Natural killer cell (primary cell): Measurements from ENCODE around the gene DNM1. TPM values are rescaled to one million over a fixed set of nuclear protein-coding genes. Genes with fewer than 3 reads are reported as not detected.

Experiments
- ATAC-seq, 3 donors: fragments of 150-1000 bp in 2 of 3; fragments of 200-7000 bp in 1 of 3; cut with Tn5 transposase; 1 replicate in 1 of 3; 2 replicates in 2 of 3; pipeline ENCODE4 v1.10.0; 2021; ENCODE audit warnings: mild to moderate bottlenecking in 2 of 3, moderate library complexity in 2 of 3
- DNase-seq, 2 donors: peaks; one replicate each; pipeline versions ENCODE4 v3.0.0 to v3.0.0-alpha.2; 2013 to 2021; ENCODE audit warnings: mixed read lengths in 1 of 2
- H3K27ac ChIP-seq: one replicate; pipeline ENCODE4 v1.5.1; 2013; ENCODE audit warnings: mild to moderate bottlenecking, low read length
- H3K27me3 ChIP-seq: one replicate; pipeline ENCODE4 v1.6.1; 2013; ENCODE audit warnings: low read length; ENCODE audit not compliant: control insufficient read depth, insufficient read depth
- H3K36me3 ChIP-seq: one replicate; pipeline ENCODE4 v1.6.1; 2013; ENCODE audit warnings: low read length; ENCODE audit not compliant: control insufficient read depth, insufficient read depth
- H3K4me1 ChIP-seq: one replicate; pipeline ENCODE4 v1.6.1; 2013; ENCODE audit warnings: low read length; ENCODE audit not compliant: control insufficient read depth, insufficient read depth
- H3K4me3 ChIP-seq: one replicate; pipeline ENCODE4 v1.5.1; 2013; ENCODE audit warnings: low read length
- H3K9me3 ChIP-seq: one replicate; pipeline ENCODE4 v1.6.1; 2013; ENCODE audit warnings: low read length; ENCODE audit not compliant: control insufficient read depth, insufficient read depth
- H3K27ac Mint-ChIP-seq, 2 donors: one replicate each; pipeline ENCODE4 v1.8.0; 2022; ENCODE audit warnings: mild to moderate bottlenecking in 2 of 2, mixed read lengths in 2 of 2, moderate library complexity in 1 of 2
- H3K27me3 Mint-ChIP-seq, 2 donors: one replicate each; pipeline ENCODE4 v1.8.0; 2022; ENCODE audit warnings: low read depth in 2 of 2, mixed read lengths in 2 of 2
- H3K36me3 Mint-ChIP-seq: one replicate; pipeline ENCODE4 v1.8.0; 2022; ENCODE audit warnings: mixed read lengths
- H3K4me1 Mint-ChIP-seq, 2 donors: one replicate each; pipeline ENCODE4 v1.8.0; 2022; ENCODE audit warnings: mixed read lengths in 2 of 2
- H3K4me3 Mint-ChIP-seq: one replicate; pipeline ENCODE4 v1.8.0; 2022; ENCODE audit warnings: mild to moderate bottlenecking, moderate library complexity, mixed read lengths
- H3K9me3 Mint-ChIP-seq, 2 donors: one replicate each; pipeline ENCODE4 v1.8.0; 2022; ENCODE audit warnings: mixed read lengths in 2 of 2
- CTCF ChIP-seq: fragments of 200-600 bp; IDR thresholded peaks from one replicate; pipeline ENCODE4 v1.8.0; 2022; ENCODE audit warnings: antibody characterized with exemption
- whole genome bisulfite sequencing: methylation state at CpG from one replicate; pipeline ENCODE4 v1.1.7; 2013; ENCODE audit warnings: missing lambda C conversion rate; ENCODE audit not compliant: insufficient coverage; 5-methylcytosine and 5-hydroxymethylcytosine counted together
- intact Hi-C: fragments of 100-400 bp; cut with micrococcal nuclease; formaldehyde crosslinking; loops from one replicate; pipeline ENCODE4 v1.14.2; 2022
- total RNA-seq, 4 donors: library from RNA; stranded (reverse); fragments of 120-200 nt in 1 of 4; gene quantifications; one replicate each; pipeline versions ENCODE4 v1.2.3 to v1.2.4, GENCODE V29; 2013 to 2022

Gene DNM1
- total RNA-seq, 3 donors from 2014 or later (not counting 1 experiment from before 2014, with no cell fraction given) = 1.4 to 8.1 (median 2.6) TPM

DNA sequence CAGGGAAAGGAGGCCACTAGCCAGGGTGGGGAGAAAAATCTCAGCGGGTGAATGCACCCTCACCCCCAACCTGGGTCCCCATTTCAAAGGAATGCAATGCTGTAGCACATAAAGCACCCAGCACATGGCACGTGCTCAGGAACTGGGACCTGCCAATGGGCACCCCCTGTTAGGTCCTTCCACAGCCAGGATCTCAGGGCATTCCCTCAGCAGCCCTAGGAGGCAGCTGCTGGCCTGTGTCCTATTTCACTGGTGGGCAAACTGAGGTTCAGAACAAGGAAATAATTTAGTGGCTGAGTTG lies 8.8 kb downstream of the DNM1 start:
- no peaks in the 10 kb centered on the region for H3K9me3 Mint-ChIP-seq
- 89% methylated on average over 2 of the region's 2 CpGs for WGBS
- H3K4me1 Mint-ChIP-seq = no peaks in the 10 kb centered on the region
- Histone ChIP-seq H3K4me3 (no peak overlapping the region), H3K27ac (no peak overlapping the region), H3K27me3 (no peaks in the 10 kb centered on the region), H3K9me3 (no peaks in the 10 kb centered on the region), H3K36me3 (no peaks in the 10 kb centered on the region), H3K4me1 (no peaks in the 10 kb centered on the region)
- DNase-seq = no peak
- no peaks in the 10 kb centered on the region for H3K36me3 Mint-ChIP-seq
- H3K4me3 Mint-ChIP-seq = no peak overlapping the region
- ATAC-seq = no peak
- TF ChIP-seq CTCF = no peak
- peaks cover 11 to 14% of the 10 kb centered on the region in 2 donors for H3K27me3 Mint-ChIP-seq
- intact Hi-C loops = no loop called here
- no peak overlapping the region for H3K27ac Mint-ChIP-seq

DNA sequence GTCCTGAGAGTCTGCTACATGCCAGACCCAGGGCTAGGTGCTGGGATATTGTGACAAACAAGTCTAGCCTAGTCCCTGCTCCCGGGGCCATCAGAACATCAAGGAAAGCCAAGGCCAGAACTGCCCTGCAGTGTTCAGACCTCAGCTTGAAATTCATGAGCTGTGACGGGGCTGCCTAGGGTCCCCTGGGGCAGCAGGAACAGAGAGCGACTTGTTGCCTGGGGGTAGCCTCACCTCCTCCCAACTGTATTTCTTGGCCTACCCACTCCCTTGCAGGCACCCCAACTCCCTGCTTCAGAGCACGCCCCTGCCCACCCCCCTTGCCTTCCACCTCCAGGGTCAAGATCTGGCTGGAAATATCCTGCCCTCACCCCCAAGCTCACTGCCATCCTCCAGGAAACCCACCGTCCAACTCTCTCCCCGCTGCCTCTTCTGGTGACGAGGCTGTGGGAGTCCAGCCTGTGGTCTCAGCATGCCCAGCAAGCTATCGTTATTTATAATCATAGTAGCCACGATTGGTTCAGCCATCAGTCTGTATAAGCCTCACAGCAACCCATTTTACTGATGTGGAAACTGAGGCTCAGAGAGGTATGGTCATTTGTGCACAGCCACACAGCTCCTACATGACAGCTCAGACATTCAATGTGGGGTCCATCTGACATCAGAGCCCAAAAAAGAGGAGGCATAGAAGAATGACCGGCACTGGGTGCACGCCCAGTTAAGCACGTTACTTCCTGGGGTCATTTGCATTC lies 10.7 kb downstream of the DNM1 start:
- 86% methylated on average over 12 of the region's 12 CpGs for WGBS

GRCh38 chr9:128214571-128215490 lies 11.7 kb downstream of the DNM1 start:
- H3K4me3 Mint-ChIP-seq = no peak overlapping the region
- Histone ChIP-seq H3K9me3 (no peaks in the 10 kb centered on the region), H3K27me3 (no peaks in the 10 kb centered on the region), H3K27ac (no peak overlapping the region), H3K36me3 (no peaks in the 10 kb centered on the region), H3K4me3 (no peak overlapping the region), H3K4me1 (peaks cover 17% of the 10 kb centered on the region)
- intact Hi-C loops = no loop called here
- no peak for ATAC-seq
- 90% methylated on average over 21 of the region's 21 CpGs for WGBS
- H3K36me3 Mint-ChIP-seq = no peaks in the 10 kb centered on the region
- no peak for TF ChIP-seq CTCF
- no peak overlapping the region for H3K27ac Mint-ChIP-seq
- no peak for DNase-seq
- peaks cover 11 to 12% of the 10 kb centered on the region in 2 donors for H3K4me1 Mint-ChIP-seq
- no peaks in the 10 kb centered on the region for H3K9me3 Mint-ChIP-seq
- H3K27me3 Mint-ChIP-seq = peaks cover 0 to 6% of the 10 kb centered on the region in 2 donors

More for the DNA sequence above, 10.7 kb downstream of the DNM1 start:
- Mint-ChIP-seq H3K4me1 (peaks cover 10% of the 10 kb centered on the region in 2 donors), H3K36me3 (no peaks in the 10 kb centered on the region), H3K27me3 (peaks cover 0 to 6% of the 10 kb centered on the region in 2 donors), H3K4me3 (no peak overlapping the region), H3K27ac (no peak overlapping the region), H3K9me3 (no peaks in the 10 kb centered on the region)
- no peak for TF ChIP-seq CTCF
- no peak for ATAC-seq
- no peaks in the 10 kb centered on the region for H3K36me3 ChIP-seq
- no peaks in the 10 kb centered on the region for H3K9me3 ChIP-seq
- no peak overlapping the region for H3K27ac ChIP-seq
- intact Hi-C loops = no loop called here
- no peak overlapping the region for H3K4me3 ChIP-seq
- H3K27me3 ChIP-seq = no peaks in the 10 kb centered on the region
- H3K4me1 ChIP-seq = peaks cover 13% of the 10 kb centered on the region
- DNase-seq = no peak
